B cell (primary cell): Measurements from ENCODE around the gene IGFBP7. TPM values are rescaled to one million over a fixed set of nuclear protein-coding genes. Genes with fewer than 3 reads are reported as not detected.

Experiments
- ATAC-seq: fragments of 200-7000 bp; cut with Tn5 transposase; one replicate; pipeline ENCODE4 v1.10.0; 2021; ENCODE audit warnings: low read depth, mild to moderate bottlenecking, moderate number of reproducible peaks, moderate library complexity
- CTCF ChIA-PET: fragments of 350-600 bp; sonication (Branson Sonifier 250); formaldehyde crosslinking; loops from one replicate; lab custom pipeline; 2021; ENCODE audit warnings: antibody characterized with exemption, inconsistent platforms; lab: Charles Lee
- POLR2A ChIA-PET: fragments of 350-600 bp; sonication (Branson Sonifier 250); formaldehyde crosslinking; loops from one replicate; lab custom pipeline; 2021; ENCODE audit warnings: antibody characterized with exemption; lab: Charles Lee
- DNase-seq: peaks from one replicate; pipeline ENCODE4 v3.0.0; 2013
- H2AFZ ChIP-seq: 2 replicates; pipeline ENCODE4 v1.6.1; 2012; ENCODE audit warnings: mild to moderate bottlenecking, low read depth, low read length; ENCODE audit not compliant: insufficient read depth, poor library complexity, severe bottlenecking
- H3K27ac ChIP-seq, 2 donors: 1 replicate in 1 of 2; 2 replicates in 1 of 2; pipeline ENCODE4 v1.5.1; 2012 to 2013; ENCODE audit warnings: low read length in 2 of 2, mild to moderate bottlenecking in 2 of 2, moderate library complexity in 1 of 2
- H3K27me3 ChIP-seq, 4 experiments: fragments of 200-600 bp in 1 of 4; sonication (generic) in 1 of 4; replicated peaks in 1 of 4; 1 replicate in 2 of 4; 2 replicates in 2 of 4; pipeline versions ENCODE4 v1.6.1 to v1.7.0; 2013 to 2016; ENCODE audit warnings: low read length in 3 of 4, mild to moderate bottlenecking in 2 of 4, mixed read lengths in 1 of 4, moderate library complexity in 1 of 4; ENCODE audit not compliant: insufficient read depth in 4 of 4, control insufficient read depth in 3 of 4; ENCODE audit errors: control extremely low read depth in 1 of 4
- H3K36me3 ChIP-seq, 2 experiments: replicated peaks in 1 of 2; 1 replicate in 1 of 2; 2 replicates in 1 of 2; pipeline versions ENCODE4 v1.6.1 to v1.7.1; 2013; ENCODE audit warnings: low read length in 1 of 2; ENCODE audit not compliant: insufficient read depth in 2 of 2, control insufficient read depth in 1 of 2; ENCODE audit errors: control extremely low read depth in 1 of 2, extremely low read depth in 1 of 2
- H3K4me1 ChIP-seq, 2 donors: fragments of 200-600 bp in 1 of 2; sonication (generic) in 1 of 2; 1 replicate in 1 of 2; 2 replicates in 1 of 2; pipeline versions ENCODE4 v1.5.1 to v1.6.1; 2013 to 2017; ENCODE audit warnings: low read length in 2 of 2; ENCODE audit not compliant: control insufficient read depth in 2 of 2, insufficient read depth in 2 of 2
- H3K4me2 ChIP-seq: replicated peaks from 2 replicates; pipeline ENCODE3; 2012; ENCODE audit warnings: mild to moderate bottlenecking, low read depth, low read length; ENCODE audit not compliant: poor library complexity, severe bottlenecking
- H3K4me3 ChIP-seq, 5 experiments: fragments of 200-600 bp in 1 of 5; sonication (generic) in 1 of 5; 1 replicate in 3 of 5; 2 replicates in 2 of 5; pipeline versions ENCODE4 v1.5.1 to v1.7.0; 2011 to 2016; ENCODE audit warnings: low read length in 4 of 5, mild to moderate bottlenecking in 4 of 5, low read depth in 2 of 5, control low read depth in 1 of 5, moderate library complexity in 1 of 5; ENCODE audit not compliant: insufficient read depth in 1 of 5; ENCODE audit errors: control extremely low read depth in 1 of 5, extremely low read depth in 1 of 5
- H3K79me2 ChIP-seq: fragments of 200-600 bp; sonication (generic); one replicate; pipeline ENCODE4 v1.6.0; 2016; ENCODE audit warnings: low read length; ENCODE audit not compliant: control insufficient read depth, insufficient read depth
- H3K9ac ChIP-seq: fragments of 200-600 bp; sonication (generic); 2 replicates; pipeline ENCODE4 v1.6.1; 2017; ENCODE audit warnings: mild to moderate bottlenecking, low read length, moderate library complexity
- H3K9me3 ChIP-seq, 3 donors: one replicate each; pipeline versions ENCODE4 v1.6.1 to v1.7.1; 2013; ENCODE audit warnings: low read length in 2 of 3; ENCODE audit not compliant: control insufficient read depth in 2 of 3, insufficient read depth in 1 of 3; ENCODE audit errors: control extremely low read depth in 1 of 3
- H4K20me1 ChIP-seq: 2 replicates; pipeline ENCODE4 v1.6.0; 2012; ENCODE audit warnings: mild to moderate bottlenecking, low read length; ENCODE audit not compliant: insufficient read depth, control insufficient read depth, poor library complexity, severe bottlenecking
- H3K27ac Mint-ChIP-seq: one replicate; pipeline ENCODE4 v1.8.0; 2021; ENCODE audit warnings: mixed read lengths
- H3K27me3 Mint-ChIP-seq: one replicate; pipeline ENCODE4 v1.8.0; 2021; ENCODE audit warnings: mixed read lengths
- H3K4me1 Mint-ChIP-seq: one replicate; pipeline ENCODE4 v1.8.0; 2021; ENCODE audit warnings: mixed read lengths
- H3K4me3 Mint-ChIP-seq: one replicate; pipeline ENCODE4 v1.8.0; 2021; ENCODE audit warnings: mixed read lengths
- H3K9me3 Mint-ChIP-seq: one replicate; pipeline ENCODE4 v1.8.0; 2022; ENCODE audit warnings: mixed read lengths; ENCODE audit not compliant: insufficient read depth
- CTCF ChIP-seq: fragments of 200-600 bp; IDR thresholded peaks from one replicate; pipeline ENCODE4 v1.8.0; 2022; ENCODE audit warnings: antibody characterized with exemption, mild to moderate bottlenecking
- EZH2 ChIP-seq: IDR thresholded peaks from 2 replicates; pipeline ENCODE4 v1.6.1; 2012; ENCODE audit warnings: borderline replicate concordance, low read depth, mild to moderate bottlenecking, moderate library complexity, low read length; ENCODE audit not compliant: insufficient read depth, poor library complexity, severe bottlenecking
- WGBS: methylation state at CpG from one replicate; pipeline ENCODE4 v1.1.5; 2013; ENCODE audit warnings: missing lambda C conversion rate; ENCODE audit not compliant: insufficient coverage; 5-methylcytosine and 5-hydroxymethylcytosine counted together
- intact Hi-C: fragments of 100-400 bp; cut with micrococcal nuclease; formaldehyde crosslinking; loops from one replicate; pipeline ENCODE4 v1.10.0; 2022
- polyA plus RNA-seq: library from polyadenylated mRNA; depleted of rRNA; stranded (reverse); fragments of >200 nt; gene quantifications from 2 replicates; pipeline ENCODE4 v1.2.3, GENCODE V29; 2012
- total RNA-seq, 2 donors: library from RNA; stranded (reverse); fragments of 120-200 nt in 1 of 2; gene quantifications; 1 replicate in 1 of 2; 2 replicates in 1 of 2; pipeline versions ENCODE4 v1.2.3 to v1.2.4, GENCODE V29; 2013 to 2022

The IGFBP7 gene
- total and polyA plus RNA-seq, 2 donors (not counting 1 experiment from before 2014, with no cell fraction given), result 0.37 TPM; not detected in 1

- ChIA-PET CTCF (no interaction called here), POLR2A (no interaction called here)
- no peak overlapping the region for H2AFZ ChIP-seq
- no peaks in the 10 kb centered on the region for H4K20me1 ChIP-seq
- H3K4me3 ChIP-seq, result no peak overlapping the region
- H3K9ac ChIP-seq, result no peak overlapping the region
- Mint-ChIP-seq H3K4me3 (no peak overlapping the region), H3K27me3 (peaks cover 38% of the 10 kb centered on the region), H3K4me1 (no peaks in the 10 kb centered on the region), H3K27ac (no peak overlapping the region), H3K9me3 (no peaks in the 10 kb centered on the region)
- DNase-seq, result no peak
- peaks cover 0 to 12% (median 8%) of the 10 kb centered on the region in 4 experiments for H3K27me3 ChIP-seq
- no peak for ATAC-seq
- no peaks in the 10 kb centered on the region for H3K36me3 ChIP-seq
- no peaks in the 10 kb centered on the region for H3K79me2 ChIP-seq
- H3K27ac ChIP-seq, result no peak overlapping the region
- H3K4me2 ChIP-seq, result no peak overlapping the region
- no peak for TF ChIP-seq CTCF
- no peak for TF ChIP-seq EZH2
- intact Hi-C loops, result no loop called here
- WGBS, result 97% methylated on average over 3 of the region's 4 CpGs
- no peaks in the 10 kb centered on the region for H3K9me3 ChIP-seq
- no peaks in the 10 kb centered on the region for H3K4me1 ChIP-seq
Measured at GRCh38 chr4:57103051-57103450, 7.1 kb downstream of the IGFBP7 start.

- intact Hi-C loops, result no loop called here
- DNase-seq, result no peak
- Histone ChIP-seq H3K9ac (no peak overlapping the region), H2AFZ (no peak overlapping the region), H3K4me3 (no peak overlapping the region), H3K27ac (no peak overlapping the region), H3K36me3 (no peaks in the 10 kb centered on the region), H3K4me1 (no peaks in the 10 kb centered on the region), H3K4me2 (no peak overlapping the region), H3K9me3 (no peaks in the 10 kb centered on the region), H3K79me2 (no peaks in the 10 kb centered on the region), H3K27me3 (peaks cover 0 to 5% (median under 1%) of the 10 kb centered on the region in 4 experiments), H4K20me1 (no peaks in the 10 kb centered on the region)
- ChIA-PET CTCF (no interaction called here), POLR2A (no interaction called here)
- TF ChIP-seq EZH2, result no peak
- no peak for TF ChIP-seq CTCF
- H3K9me3 Mint-ChIP-seq, result no peaks in the 10 kb centered on the region
- no peak for ATAC-seq
- no peak overlapping the region for H3K4me3 Mint-ChIP-seq
- peaks cover 29% of the 10 kb centered on the region for H3K27me3 Mint-ChIP-seq
- 92% methylated on average over 2 of the region's 4 CpGs for WGBS
- no peaks in the 10 kb centered on the region for H3K4me1 Mint-ChIP-seq
- H3K27ac Mint-ChIP-seq, result no peak overlapping the region
Measured at GRCh38 chr4:57102050-57102624, 8.0 kb downstream of the IGFBP7 start.
